PC-9 (cell line): ENCODE data around the gene GFRA1.

Source experiments
- CTCF ChIP-seq: fragments of 200-600 bp; sonication (generic); conservative IDR thresholded peaks from 2 replicates; pipeline ENCODE4 v1.6.1; 2017; ENCODE audit warnings: mixed run types, antibody characterized with exemption, mild to moderate bottlenecking, moderate library complexity
- EZH2 ChIP-seq: fragments of 200-600 bp; sonication (generic); IDR thresholded peaks from 2 replicates; pipeline ENCODE4 v1.8.0; 2017; ENCODE audit warnings: antibody characterized with exemption, low read depth

GRCh38 chr10:116049158-116049973 is 223.6 kb downstream of the GFRA1 start:
- TF ChIP-seq CTCF (no peak), EZH2 (no peak)
